ENCODE measurements around the gene FSTL4.
A peak's percentile ranks its signal among the peaks of the same experiment; 100 is the strongest.

FSTL4 gene

DNA sequence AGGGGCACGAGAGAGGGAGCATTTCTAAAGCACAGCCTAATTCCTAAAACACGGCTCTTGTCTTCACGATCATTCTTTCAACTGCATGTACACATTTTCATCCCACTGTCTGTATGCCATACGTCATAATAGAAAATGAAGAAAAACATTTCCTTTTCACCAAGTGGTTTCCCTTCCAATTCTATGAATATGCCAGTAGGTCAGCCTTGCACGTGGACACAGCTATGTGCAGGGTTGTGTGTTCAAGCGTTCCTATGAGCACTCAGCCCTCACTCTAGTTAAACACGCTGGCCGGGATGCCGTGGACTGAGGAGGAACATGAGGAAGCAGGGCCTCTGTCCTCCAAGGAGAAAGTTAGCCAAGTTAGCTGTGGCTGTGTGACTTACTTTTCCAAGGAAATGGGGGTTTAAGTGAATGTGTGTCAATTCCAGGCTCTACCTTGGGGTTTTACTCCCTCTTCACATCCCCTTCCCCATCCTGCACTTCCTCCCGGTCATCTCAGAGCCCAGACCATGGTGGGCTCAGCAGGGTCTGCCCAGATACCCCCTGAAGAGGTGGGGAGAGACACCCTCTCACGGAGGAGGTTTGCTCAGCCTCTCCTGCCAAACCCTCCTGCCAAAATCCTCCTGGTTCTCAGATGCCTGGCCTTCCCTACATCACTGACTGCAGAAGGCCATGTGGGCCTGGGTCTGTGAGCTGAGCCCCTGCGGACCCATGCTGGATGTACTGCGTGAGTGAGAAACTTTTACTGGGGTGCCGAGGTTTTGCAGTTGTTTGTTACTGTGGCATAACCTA lies 230.6 kb downstream of the FSTL4 start:
- peak; percentile 35 for DNase-seq

DNA sequence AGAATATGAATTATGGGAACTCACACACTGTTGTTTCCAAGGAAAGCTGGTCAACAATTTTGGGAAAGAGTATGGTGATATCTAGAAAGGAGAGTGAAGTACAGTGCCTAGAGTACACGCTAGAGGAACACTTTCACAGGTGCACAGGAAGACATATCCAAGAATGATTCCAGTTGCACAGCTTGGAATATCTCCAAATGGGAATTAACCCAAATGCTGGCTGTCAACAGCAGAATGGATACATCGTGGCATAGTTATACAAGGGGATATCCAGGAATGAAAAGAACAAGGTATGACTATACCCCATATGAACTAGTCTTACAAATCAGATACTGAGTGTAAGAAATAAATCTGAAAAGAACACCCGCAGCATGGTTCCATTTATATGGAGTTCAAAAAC lies 231.3 kb downstream of the FSTL4 start:
- DNase-seq = no peak

DNA sequence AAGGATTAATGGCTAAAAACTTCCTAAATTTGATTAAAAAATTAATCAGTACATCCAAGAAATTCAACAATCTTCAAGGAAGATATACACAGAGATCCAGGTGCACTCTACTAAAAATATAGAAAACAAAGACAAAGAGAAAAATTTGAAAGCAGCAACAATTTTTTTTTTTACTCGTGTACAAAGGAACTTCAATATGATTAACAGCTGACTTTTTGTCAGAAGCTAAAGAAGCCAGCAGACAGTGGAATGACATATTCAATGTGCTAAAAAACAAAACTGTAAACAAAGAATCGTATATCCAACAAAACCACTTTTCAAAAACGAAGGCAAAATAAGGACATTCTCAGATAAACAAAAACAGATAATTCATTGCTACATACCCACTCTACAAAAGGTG lies 234.6 kb downstream of the FSTL4 start:
- no peak for DNase-seq

DNA sequence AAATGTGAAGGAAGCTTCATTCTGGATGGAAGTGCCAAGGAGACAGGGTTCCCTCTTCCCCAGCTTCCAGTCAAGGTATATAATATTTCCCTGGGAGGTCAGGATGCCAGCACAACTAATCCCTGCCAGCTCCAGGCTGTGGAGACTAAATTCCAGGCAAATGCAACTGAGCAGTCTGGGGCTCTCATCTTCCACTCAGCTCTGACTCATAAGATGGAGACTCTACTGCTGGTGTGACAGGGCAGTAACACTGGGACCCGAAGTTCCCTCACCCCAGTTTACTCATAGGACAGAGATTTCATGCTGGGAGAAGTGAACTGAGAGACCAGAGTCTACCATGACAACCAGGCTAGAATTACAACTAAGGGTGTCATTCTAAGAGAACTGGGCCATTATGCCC lies 235.4 kb downstream of the FSTL4 start:
- DNase-seq = peak; percentile 11

DNA sequence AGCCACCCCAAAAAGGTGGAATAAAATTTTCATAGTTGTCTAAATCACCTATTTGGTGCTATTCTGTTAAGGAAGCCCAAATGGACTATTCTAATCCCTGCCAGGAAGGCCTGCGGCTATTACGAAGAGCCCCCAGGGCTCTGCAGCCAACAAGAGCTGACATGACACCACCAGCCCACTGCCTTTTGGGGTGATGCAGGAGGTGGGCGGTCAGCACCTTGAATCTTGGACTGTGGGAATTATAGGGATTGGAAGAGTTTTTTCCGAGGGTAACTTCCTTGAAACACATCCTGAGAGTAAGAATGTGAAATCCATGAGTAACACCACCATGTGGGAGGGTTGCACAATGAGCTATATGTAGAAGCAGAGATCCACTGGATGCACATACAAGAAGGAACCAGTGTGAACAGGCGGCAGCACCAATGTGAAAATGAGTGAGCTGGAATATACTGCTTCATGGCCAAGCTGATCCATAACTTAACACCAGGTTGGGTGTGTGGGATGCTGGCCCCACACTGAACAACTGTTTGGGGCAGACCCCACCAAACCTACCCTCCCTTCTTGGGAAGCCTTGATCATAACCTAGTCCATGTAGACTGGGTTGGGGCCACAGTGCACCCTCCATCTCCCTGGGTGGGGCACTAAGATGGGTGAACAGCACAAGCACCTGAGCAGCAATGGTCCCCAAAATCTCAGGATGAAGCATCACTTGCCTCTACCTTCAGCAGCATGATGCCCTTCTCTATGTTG lies 239.0 kb downstream of the FSTL4 start:
- DNase-seq = peak; percentile 28

DNA sequence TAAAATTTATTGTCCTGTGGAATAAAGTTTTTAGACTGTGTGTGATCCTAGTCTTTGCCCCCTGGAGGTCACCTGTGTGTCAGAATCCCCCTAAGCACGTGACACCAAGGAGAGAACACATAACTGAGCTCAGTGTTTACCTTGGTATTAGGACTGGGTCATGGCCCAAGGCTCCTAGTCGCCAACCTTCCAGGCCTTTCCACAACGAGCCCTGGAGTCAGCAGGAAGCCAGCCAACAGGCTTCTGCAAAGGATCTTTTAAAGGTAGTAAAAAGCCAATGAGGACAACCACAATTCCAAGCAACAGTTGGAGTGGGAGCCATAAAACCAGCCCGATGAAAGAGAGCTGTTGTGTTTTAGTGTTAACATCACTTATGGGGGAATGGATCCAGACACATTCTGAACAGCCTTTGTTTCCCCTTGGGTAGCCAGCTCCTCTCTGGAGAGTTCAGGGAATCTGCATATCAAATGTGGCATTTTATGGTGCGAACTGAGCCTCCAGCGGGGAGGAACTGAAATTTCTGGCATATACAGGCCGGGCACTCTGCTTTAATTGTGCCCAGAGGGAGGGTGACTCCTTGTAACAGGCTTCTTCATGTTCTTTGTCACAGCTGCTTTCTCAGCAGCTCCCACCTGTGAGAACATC lies 239.9 kb downstream of the FSTL4 start:
- peak; percentile 35 for DNase-seq

DNA sequence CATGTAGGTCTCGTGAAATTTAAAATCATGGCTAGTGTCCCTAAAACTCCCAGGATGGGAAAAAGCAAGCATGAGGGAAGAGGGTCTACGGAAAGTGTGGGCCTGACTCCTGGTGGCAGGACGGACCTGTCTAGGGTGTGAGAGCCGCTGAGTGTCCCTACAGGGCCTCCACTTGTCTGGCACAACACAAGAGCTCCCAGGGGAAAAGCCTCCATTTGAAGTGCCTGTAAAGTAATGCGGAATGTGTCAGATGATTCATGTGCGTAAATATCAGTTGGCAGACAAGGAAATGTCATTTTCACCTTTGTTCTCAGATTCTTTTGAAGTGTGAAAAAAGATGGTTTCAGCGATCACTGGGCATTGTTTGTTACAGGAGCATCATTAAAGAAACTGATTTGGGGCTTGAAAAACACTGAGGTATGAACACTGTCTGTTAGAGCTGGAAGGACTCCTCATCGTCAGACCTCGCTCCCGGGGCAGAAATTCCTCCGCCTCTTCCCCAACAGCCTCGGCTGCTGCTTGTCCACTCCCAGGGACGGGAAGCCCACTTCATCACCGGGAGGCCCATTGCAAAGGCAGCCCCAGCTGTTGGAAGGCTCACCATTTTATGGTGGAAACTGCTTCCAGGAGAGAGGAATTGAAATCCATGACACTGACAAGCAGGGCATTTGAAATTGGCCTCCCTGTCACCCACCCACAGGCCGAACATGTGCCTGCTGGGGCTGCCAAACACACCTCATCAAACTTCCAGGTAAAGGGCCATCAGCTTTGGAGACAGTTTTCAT lies 240.8 kb downstream of the FSTL4 start:
- peak; percentile 33 for DNase-seq

DNA sequence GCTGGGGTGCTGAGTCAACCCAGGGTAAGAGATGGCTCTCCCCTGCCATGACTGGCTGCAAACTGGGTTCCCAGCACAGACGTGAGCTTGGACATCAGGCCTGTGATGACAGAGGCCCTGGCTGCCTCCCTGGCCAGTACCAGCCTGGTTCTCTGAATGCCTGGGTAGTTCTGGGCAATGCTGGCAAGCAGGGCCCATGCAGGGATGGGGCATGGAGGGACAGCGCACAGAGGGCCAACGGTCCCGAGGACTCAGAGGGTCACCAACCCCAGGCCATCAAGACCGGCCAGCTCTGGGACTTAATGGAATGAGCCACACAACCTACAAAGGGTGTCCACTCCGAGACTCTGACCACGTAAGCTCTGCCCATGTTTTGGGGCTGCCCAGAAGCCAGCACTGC lies 241.4 kb downstream of the FSTL4 start:
- no peak for DNase-seq

DNA sequence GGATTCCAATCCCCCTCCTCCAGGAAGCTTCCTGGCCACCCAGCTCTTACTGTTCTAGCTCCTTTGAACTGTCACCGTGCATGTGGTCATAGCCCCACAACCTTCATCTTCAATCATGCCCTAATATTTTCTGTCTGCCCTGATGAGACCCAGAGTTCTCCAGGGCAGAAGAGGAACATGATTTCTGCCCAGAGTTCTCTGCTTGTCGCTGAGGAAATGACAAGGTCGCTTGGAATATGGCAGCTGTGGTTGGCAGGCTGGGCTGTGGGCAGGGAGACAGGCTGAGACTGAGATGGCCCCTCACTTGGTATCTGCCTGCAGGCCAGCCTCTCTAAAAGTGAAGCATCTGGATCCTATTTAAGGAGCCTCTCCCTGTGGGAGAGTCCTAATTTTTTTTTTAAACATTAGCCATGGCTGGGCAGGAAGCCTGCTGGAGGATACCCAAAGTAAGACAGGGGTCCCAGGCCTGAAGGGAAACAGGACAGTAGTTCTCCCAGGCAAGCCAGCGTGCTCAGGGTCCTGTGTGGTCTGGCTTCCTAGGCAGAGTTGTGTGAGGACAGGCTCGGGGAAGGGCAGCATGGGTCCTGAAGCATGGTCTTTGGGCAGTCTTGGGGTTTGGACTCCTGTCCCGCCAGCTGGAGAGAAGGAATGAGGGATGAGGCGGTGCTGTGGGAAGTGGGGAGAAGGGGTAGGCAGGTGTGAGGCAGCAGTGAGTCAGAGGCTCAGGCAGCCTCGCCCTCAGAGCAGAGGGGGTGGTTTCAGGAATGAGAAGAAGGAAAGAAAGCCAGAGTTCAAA lies 242.1 kb downstream of the FSTL4 start:
- DNase-seq = peak; percentile 35

DNA sequence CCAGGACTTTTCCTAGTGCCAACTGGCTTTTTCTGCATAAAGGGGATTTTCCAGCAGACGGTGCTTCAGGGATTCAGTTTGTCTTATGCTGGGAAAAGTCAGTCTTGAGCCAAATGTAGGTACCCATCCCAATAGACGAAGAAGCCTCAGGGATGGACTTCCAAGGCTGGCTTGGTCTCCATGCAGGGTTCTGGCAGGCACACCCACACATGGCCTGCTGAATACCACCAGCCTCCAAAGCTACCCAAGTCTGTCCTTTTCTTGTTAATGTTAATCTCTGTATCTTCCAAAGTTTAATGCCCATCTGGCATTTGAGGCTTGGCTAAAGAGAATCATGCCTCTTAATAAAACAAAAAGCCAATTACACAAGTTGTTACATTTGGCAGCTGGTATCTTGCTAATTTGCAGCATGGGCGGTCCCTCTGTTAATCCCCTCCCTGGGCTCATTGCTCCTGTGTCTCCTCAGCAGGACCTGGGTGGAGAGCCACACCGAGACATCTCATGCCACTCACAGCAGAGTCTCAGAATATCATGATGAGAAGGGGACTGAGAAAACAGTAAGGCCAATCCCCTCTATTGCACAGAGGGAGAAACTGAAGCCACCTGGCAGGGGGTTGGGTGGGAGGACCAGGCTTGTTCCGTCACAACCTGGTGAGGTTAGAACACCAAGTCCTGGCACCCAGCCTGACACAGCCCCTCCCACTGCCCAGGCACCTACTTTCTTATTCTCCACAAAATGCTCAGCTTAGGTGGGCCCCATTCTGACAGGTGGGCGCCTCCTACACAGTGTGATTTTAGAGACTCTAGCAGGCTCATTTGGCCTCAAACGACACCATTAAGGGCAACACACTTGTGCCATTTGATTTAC lies 243.2 kb downstream of the FSTL4 start:
- DNase-seq = no peak

DNA sequence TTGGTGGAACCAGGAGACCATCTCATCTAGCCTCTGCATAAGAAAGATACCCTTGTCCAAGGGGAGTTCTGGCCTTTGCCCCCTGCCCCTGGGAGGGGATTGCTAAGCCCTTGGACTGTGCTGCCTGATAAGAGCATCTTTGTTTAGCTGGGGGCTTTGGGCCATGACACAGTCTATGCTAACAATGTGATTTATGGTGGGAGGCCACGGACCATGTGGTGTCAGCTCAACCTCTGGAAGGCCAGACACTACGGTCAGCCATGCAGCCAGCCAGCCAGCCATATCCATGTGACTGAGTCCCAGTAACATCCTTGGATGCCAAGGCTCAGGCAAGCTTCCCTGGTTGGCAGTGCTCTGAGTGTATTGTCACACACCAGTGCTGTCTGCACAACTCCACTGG lies 244.4 kb downstream of the FSTL4 start:
- DNase-seq = no peak

DNA sequence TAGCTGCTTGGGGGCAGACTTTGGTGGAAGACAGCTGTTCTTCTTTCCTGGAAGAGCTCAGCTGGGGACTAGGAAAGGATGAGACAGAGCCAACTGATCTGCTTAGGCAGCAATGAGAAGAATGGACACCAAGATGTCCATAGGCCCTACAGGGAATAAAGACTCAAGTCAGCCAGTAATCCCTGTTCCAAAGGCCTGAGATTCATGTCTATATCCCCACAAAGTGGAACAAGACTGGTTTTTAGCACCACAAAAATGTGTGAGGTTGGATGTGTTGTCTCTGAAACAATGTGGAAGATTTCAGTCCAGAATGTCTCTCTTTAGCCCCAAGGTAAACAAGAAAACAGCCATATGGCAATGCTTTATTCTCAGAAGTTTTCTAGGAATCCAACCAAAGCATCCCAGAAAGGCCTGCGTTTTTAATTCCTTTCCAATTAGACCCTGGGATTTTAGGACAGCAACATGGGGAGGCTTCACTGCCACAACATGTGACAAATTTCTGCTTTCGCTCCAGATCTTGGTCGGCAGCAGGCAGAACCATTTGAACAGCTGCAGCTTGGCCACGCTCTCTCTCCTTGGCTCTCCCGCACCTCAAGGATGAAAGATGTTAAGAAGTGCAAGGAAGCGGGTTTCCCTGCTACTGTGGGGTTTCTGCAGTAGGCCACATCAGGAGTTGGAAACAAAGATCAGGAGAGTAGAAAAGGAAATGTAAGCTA lies 245.1 kb downstream of the FSTL4 start:
- no peak for DNase-seq

DNA sequence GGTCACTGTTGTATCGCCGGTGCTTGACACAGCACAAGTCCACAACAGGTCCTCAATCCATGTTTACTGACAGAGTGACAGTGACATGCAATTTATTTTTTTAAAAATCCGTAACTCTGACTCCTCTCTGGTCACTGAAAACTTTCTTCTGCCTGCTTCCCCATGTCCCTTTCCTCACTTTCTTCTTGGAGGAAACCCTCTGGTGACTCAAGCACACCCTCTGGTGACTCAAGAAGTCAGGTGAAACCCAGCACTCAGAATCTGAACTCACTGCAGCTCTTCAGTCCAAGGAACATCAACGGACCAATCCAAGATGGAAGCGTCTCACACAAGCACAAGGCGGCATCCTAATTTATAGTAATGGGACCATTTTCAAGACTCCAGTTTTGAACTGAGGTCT lies 245.9 kb downstream of the FSTL4 start:
- DNase-seq = no peak

DNA sequence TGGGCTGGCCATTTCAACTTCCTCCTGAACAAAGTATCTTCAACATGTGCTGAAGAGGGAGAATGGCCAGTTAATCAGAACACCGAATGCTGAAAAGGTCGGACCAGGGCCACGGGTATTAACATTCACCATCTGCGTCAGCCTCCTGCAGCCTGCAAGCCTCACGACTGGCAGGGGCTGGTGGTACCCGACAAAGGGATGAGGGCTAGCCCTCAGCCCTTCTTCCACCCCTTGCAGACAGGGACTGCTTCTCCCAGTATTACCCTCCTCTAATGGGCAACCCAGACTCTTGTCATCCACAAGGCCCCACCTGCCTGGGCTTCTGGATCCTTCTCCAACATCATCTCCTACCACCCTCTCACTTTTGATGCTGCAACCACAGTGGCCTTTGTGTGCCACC lies 246.6 kb downstream of the FSTL4 start:
- DNase-seq = no peak

DNA sequence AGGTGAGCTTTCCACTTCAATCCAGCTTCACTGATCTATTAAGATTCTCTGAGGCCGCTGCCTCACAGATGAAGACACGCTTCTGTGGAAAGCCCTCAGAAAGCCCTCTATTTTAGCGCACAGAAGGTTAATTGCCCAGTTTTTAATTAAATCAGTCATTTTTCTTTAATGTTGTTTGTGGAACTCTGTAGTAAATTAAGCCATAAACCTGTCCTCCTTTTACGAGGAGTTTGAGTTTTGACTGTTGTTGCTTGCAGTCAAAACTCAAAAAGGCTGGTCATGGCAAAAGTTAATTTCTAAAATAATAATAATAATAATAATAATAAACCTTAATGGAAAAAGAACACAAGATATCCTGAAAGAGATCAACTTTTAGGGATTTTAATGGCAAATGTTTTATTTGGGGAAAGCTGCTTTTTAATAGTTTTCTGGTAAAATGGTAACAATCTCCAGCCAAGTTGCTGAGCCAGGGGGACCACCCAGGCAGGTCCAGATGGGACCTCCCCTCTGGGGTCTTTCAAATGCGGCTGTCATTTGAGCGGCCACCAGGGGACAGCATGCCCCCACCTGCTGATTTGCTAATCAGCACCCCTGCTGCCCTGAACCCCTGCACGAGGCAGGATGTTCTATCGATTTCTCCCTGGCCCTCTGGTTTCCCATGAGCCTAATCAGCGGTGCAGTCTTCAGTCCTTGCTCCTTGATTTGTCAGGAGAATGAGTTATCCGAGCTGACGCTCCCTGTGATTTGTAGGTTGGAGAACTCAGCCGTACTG lies 247.2 kb downstream of the FSTL4 start:
- no peak for DNase-seq

DNA sequence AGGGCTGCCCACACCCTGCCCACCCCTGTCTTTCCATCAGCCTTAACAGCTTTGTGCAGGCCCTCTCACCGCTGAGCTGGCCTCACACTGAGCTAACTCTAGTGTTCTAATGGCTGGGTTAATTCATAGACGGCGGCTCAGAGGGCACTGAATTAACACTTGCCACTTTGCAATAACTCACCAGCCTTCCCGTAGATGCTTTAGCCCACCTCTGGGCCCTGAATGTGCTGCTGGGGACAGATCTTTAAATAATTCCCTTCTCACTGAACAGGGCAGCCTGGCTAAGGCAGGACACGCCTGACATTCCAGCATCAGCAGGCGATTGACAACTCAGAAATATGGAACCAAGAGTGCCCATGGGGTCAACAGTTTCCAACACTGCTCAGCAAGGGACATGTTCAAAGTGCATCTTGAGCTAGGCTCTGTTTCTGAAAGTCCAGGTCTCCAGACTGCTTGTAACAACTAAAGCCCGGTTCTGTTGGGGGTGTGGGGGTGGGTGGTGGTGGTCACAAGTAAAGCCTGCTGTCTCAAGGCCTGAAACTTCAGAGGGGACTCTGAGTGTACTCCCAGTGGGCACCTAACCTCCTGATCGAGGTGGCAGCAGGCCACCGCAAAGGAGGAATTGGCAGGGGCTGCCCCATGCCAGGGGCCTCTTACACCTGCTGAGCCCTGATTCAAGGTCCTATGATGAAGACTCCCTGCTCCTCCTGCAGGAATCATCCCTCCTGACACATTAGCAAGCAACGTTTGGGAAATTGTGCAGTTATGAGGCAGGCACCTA lies 248.3 kb downstream of the FSTL4 start:
- no peak for DNase-seq

DNA sequence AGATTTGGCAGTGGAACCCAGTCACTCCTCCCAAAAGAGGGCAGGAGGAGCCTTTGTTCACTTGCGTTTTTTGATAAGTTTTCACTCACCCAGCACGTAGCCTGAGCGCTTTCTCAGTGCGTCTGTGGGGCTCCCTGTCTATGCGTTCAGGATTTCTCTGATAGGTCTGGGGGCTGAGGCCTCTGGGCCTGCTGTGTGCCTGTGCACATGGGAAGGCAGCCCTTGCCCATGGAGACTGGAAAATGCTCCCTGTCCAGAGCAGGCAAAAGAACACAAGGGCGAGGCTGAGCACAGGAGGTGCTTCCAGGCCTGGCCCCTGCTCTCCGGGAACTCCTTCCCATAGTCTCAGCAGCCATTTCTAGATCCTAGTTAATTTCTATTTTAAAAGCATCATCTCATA lies 249.9 kb downstream of the FSTL4 start:
- DNase-seq = no peak

DNA sequence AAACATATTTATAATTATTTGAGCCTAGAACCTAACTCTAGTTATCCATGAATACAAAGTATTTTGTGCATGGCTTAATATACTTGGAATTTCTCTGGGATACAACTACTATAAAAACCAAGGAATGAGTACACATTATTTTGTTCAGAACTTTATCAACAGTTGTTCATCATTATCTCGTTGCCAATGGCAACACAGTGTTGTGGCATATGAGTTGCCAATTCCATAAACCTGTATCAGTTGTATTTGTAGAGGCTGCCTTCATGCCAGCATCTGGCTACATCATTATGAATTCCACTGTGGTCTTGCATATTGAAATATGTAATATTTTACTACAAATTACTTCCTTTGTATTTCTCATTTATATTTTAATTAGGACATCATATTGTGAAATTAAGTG lies 250.4 kb downstream of the FSTL4 start:
- no peak for DNase-seq

Data from activated CD8-positive, alpha-beta memory T cell treated with anti-CD3 and anti-CD28 coated beads for 24 hours (primary cell).